GM21381 (cell line): ENCODE measurements around the gene STAT2.
"Not testable (repeated sequence)": the region's sequence is repeated elsewhere in the genome, so short reads cannot be mapped to it uniquely, and the experiment has no call there.

ENCODE experiments used
- ATAC-seq: cut with Tn5 transposase; IDR thresholded peaks from one replicate; pipeline ENCODE4 v1.9.1; 2021; ENCODE audit warnings: mild to moderate bottlenecking, moderate library complexity; ENCODE audit not compliant: unreplicated experiment

The STAT2 gene

DNA sequence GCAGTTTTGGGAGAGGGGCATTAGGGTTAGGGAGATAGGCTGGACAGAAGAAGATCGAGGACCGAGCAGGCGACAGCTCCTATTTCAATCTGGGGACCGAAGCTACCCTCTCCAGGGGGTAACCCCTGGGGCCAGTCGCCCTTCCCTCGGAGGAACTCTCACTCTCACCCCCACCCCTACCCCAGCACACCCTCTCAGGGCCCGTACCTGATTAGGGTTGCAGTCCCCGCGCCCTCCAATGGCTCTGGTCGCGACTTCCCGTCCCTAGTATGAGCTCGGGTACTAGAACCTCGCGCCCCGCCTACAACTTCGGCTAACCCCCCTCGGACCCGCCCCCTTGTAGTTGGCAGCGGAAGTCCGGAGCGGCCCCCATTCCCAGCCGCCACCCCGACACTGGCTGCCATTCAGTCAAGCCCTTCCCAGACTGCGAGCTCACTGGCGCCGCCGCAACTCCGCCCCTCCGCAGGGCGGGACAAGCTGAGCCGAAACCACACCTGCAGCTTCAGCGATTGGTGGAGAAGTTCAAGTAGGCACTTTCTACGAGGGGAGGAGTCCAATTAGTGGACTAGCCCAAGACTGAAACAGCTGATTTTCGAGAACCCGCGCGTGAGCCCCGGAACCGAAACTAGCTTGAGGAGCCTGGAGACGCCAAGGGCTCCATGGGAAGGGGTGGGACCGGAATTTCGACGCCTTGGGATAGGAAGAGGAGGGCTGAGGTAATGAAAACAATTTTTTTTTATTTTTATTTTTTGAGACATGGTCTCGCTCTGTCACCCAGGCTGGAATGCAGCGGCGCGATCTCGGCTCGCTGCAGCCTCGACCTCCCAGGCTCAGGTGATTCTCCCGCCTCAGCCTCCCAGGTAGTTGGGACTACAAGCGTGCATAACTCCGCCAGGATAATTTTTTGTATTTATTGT is at the start of gene STAT2:
Gene STAT2 (minus strand): TSS at position 257 of the 917 bp plus-strand sequence. CDS start 3,536 bp downstream, outside the sequence.
- ATAC-seq: peak; percentile 94

DNA sequence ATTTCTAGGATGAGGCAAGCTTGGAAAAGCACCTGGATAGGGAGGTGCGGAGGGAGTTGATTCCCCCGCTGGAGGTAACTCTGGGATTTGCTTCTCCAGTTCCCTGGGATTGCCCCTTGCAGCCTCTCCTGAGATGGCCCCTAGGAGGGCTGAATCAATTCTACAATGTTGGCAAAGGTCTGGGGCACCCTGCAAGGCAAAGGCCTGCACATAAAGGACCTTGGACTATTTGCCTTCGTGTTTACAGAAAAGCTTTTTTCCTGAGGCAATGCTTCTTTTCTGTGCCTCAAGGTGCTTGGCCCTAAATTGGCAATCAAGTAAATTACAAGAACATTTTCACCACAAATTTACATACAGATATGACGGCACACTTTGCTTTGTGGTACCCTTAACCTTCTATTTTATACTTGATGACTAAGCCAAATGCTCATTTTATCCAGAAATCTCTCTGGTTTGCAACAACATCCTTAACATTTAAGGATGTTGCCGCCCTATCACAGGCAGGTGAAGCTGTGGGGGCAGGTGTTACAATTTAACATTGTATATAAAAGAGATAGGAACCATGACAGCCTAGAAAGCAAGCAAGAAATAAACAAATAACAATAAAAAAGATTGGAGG is 49.0 kb upstream of the STAT2 start:
- ATAC-seq: no peak

DNA sequence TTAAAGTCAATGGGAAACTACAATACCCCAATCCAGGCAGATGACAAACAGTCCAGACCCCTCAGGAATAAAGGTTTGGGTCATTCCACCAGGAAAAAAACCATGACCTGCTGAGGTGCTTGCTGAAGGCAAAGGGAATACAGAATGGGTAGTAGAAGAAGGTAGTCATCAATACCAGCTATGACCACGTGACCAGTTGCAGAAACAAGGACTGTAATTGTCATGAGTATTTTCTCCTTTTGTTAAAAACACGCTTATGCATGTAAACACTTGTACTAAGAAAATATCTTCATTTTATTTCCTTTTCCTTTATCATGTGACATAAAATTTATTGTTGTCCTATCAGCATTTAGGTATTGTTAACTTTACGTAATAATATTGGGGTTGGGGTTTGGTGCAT is 44.3 kb upstream of the STAT2 start:
- ATAC-seq: not testable (repeated sequence)

DNA sequence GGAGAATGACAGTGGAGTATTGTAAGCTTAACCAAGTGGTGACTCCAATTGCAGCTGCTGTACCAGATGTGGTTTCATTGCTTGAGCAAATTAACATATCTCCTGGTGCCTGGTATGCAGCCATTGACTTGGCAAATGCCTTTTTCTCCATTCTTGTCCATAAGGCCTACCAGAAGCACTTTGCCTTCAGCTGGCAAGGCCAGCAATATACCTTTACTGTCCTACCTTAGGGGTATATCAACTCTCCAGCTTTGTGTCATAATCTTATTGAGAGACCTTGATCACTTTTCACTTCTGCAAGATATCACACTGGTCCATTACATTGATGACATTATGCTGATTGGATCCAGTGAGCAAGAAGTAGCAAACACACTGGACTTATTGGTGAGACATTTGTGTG is 41.7 kb upstream of the STAT2 start:
- not testable (repeated sequence) for ATAC-seq

DNA sequence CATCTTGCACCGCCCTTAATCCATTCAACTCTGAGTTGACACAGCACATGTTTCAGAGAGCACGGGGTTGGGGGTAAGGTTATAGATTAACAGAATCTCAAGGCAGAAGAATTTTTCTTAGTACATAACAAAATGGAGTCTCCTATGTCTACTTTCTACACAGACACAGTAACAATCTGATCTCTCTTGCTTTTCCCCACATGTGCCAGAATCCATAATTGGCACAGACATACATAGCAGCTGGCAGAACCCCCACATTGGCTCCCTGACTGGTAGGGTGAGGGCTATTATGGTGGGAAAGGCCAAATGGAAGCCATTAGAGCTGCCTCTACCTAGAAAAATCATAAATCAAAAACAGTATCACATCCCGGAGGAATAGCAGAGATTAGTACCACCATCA is 41.2 kb upstream of the STAT2 start:
- ATAC-seq: not testable (repeated sequence)

DNA sequence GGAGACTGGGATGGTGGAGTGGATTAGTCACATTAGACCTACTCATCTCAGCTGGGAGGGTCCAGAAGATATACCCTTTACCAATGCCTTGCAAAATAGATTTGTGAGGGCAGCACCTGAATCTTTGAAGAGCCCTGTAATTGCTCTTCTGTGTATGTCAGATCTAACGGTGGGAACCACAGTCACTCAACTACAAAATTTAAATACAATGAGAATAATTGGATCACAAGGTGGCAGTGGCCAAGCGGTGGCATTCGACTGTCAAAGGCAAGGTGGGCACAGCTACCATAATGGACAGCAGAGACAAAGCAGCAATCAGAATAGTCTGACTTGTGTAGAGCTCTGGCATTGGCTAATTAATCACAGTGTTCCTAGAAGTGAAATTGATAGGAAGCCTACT is 39.6 kb upstream of the STAT2 start:
- not testable (repeated sequence) for ATAC-seq

DNA sequence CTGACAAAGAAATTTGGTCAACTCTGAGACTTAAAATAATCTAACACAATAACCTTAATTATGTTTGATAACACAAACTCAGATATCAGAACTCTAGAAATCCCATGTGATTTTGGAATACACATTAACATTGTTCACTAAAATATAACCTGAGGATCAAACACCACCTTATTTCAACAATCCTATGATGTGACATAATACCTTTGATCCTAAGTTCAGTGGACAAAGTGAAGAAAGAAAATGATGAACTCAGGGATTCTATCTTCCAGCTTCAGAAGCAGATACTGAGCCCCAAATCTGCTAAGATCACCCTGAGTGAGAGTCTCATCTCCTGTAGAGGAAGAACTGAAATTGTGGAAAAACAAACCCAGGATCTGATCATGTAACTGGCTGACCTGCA is 38.4 kb upstream of the STAT2 start:
- no peak for ATAC-seq

DNA sequence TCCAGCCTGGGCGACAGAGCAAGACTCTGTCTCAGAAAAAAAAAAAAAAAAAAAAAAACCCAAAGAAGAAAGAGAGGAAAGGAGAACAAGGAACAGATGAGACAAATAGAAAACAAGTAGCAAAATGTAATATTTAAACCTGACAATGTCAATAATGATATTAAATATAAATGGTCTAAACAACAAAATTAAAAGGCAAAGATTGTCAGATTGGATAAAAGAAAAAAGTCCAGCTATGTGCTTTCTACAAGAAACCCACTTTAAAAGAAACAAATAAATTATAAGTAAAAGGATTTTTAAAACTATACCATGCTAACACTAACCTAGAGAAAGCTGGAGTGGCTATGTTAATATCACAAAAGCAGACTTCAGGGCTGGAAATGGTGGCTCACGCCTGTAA is 32.4 kb upstream of the STAT2 start:
- no peak for ATAC-seq

DNA sequence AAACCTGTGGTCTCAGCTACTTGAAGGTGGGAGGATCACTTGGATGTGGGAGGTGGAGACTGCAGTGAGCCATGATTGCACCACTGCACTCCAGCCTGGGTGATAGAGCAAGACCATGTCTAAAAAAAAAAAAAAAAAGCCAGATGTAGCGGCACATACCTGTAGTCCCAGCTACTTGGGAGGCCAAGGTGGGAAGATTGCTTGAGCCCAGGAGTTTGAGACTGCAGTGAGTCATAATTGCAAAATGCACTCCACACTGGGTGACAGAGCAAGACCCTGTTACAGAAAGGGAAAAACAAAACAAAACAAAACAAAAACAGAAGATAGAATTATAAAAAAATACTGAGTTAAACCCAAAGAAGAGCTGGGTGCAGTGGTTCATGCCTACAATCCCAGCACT is 31.8 kb upstream of the STAT2 start:
- ATAC-seq: no peak

DNA sequence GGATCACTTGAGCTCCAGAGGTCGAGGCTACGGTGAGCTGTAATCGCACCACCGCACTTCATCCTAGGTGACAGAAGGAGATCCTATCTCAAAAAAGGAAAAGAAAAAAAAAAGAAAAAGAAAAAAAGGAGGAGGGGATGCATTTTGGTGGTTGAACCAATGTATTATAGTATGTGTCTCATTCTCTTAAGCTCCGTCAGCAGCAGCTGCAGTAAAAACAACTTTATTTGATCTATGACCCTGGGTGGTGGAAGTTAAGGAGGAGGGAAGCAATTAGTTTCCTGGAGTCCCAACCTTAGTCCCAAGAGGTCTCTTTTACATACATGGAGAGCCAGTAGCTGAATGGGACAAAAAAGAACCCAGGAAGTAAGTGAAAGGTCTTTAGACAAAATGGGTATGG is 29.5 kb upstream of the STAT2 start:
- no peak for ATAC-seq

DNA sequence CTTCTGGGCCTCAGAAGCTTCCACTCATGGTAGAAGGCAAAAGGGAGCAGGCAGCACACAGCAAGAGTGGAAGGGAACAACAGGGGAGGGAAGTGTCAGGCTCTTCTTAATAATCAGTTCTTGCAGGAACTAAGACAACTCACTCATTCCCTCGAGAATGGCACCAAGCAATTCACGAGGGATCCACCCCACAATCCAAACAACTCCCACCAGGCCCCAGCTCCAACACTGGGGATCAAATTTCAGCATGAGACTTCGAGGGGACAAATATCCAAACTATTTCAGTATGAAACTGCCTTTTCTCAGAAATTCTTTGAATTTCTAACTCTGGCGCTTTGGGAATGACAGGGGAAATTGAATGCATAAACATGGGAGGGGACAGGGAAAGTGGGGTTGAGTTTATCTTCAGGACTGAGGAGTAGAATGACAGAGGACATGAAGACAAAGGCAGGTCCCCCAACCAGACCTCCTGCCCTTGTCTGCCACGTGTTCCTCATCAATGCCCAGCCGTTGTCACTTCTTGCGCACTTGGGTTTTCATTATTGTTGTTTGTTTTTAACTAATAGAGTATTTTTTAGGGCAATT is 27.3 kb upstream of the STAT2 start:
- ATAC-seq: no peak

DNA sequence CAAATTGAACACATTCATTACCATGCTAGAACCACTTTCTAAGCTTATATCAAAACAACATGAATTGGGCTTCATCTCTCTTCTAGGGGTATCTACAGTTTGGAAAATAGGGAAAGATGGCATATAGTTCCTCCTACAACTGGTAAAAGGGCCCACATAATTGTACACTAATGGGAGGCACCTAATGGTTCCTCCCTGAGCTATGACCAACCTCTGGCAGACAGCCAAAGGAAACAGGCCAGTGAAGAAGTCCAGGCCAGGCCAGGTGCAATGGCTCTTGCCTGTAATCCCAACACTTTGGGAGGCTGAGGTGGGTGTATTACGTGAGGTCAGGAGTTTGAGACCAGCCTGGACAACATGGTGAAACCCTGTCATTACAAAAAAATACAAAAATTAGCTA is 26.0 kb upstream of the STAT2 start:
- no peak for ATAC-seq

DNA sequence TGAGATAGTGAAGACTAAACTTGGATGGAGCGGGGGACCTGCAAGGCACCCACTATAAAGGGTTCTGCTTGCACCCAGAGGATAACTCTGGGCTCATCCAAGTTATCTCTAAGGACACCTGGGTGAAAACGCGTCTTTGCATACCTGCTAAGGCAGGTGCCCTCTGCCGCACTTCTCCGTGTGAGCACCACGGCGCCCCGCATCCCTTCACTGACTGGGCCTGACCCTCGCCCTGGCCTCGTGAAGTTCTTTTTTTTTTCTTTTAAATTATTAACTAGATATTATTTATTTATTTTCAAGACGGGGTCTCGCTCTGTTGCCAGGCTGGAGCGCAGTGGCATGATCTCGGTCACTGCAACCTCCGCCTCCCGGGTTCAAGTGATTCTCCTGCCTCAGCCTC is 22.7 kb upstream of the STAT2 start:
- no peak for ATAC-seq

DNA sequence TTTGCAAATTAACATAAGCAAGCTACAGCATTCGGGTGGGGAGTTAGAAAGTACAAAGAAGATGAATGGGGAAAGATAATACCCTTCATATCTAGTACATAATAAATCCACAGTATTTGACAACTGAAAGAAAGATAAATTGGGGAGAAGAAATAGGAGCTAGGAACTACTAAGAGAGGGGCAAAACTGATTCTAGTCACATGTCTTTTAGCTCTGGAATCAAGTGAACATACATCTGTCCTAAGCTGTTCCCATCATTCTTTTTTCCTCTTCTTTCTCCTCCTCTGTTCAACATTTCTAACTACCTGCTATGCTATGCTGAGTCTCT is 18.0 kb upstream of the STAT2 start:
- no peak for ATAC-seq

DNA sequence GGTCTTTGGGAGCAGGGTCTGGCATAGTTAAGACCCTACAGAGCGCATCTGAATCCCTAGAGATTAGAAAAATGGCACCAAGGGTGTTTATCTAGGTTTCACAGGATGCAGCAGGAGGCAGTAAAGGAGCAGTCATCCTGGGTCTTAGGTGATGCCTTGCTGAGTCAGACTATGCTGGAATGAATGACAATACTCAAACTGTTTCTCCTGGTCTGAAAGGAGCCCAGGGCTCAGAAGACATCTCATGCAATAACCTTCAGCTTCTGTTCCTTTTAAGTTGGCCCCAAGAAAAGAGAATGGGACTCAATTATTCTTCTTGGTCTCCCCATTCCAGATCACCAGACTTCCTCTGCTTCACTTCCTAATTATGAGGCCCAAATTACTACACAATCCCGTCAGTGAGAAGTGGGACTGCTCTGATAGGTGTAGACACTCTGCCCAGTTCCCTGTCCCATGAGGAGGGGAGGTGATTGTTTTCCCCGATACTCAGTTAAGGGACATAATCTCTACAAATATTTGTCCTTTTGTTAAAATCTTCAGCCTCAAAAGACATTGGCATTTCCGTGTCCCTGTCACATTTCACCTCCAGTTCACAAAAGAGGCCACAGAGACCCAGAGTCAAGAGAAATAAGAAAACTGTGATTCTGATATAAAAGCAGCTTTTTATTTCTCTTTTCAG is 17.5 kb upstream of the STAT2 start:
- ATAC-seq: no peak

DNA sequence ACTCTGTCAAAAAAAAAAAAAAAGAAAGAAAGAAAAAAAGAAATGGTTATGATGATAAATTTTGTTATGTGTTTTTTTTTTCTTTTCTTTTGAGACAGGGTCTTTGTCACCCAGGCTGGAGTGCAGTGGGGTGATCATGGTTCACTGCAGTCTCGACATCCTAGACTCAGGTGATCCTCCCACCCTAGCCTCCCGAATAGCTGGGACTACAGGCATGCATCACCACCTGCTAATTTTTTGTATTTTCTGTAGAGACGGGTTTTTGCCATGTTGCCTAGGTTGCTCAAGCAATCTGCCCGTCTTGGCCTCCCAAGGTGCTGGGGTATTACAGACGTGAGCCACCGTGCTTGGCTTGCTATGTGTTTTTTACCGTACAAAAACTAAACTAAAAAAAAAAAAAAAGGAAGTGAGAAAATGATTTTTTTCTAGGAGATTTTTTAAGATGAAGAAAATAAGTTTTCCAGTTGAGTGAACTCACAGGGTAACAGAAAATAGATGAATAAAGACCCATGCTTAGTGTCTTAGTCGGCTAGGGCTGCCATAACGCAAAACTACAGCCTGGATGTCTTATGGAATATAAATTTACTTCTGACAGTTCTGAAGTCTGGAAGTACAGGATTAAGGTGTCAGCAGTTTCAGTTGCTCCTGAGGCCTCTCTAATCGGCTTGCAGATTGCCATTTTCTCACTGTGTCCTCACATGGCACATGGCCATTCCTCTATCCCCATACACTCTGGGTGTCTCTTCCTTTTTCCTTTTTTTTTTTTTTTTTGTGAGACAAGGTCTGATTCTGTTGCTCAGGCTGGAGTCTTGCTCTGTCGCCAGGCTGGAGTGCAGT is 15.9 kb upstream of the STAT2 start:
- peak; percentile 60 for ATAC-seq

DNA sequence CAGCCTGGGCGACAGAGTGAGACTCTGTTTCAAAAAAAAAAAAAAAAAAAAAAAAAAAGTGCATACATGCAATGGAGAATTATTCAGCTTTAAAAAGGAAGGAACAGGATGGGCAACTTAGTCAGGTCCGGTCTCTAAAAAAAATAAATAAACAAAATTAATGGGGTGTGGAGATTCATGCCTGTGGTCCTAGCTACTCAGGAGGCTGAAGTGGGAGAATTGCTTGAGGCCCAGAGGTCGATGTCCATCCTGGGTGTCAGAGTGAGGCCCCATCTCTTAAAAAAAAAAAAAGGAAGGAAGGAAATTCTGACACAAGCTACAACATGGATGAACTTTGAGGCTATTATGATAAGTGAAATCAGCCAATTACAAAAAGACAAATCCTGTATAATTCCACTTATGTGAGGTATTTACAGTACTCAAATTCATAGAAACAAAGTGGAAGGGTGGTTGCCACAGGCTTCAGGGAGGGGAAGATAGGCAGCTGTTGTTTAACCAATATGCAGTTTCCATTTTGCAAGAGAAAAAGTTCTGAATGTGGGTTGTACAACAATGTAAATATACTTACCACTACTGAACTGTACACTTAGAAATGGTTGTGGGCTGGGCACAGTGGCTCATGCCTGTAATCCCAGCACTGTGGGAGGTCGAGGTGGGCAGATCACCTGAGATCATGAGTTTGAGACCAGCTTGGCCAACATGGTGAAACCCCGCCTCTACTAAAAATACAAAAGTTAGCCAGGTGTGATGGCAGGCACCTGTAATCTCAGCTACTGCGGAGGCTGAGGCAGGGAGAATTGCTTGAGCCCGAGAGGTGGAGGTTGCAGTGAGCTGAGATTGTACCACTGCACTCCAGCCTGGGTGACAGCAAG is 15.1 kb upstream of the STAT2 start:
- ATAC-seq: no peak

DNA sequence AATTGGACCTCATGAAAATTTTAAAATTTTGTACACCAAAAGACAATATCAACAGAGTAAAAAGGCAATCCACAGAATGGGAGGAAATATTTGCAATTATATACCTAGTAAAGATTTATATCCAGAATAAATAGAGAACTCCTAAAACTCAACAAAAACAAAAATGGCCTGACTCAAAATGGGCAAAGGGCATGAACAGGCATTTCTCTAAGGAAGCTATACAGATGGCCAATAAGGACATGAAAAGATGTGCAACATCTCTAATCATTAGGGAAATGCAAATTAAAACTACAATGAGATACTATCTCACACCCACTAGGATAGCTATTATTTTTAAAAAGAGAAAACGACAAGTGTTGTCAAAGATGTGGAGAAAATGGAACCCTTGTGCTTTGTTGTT is 13.6 kb upstream of the STAT2 start:
- no peak for ATAC-seq

DNA sequence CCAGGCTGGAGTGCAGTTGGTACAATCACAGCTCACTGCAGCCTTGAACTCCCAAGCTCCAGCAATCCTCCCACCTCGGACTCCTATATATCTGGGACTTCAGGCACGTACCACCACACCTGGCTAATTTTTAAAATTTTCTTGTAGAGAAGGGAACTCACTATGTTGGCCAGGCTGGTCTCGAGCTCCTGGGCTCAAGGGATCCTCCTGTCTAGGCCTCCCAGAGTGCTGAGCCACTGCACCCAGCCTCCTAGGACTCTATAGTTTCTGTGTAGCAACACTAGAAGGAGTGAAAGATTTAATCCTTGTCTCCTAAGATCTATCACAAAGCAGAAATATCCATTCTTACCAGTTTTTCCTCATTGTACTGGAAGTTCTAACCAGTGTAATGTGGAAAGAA is 7.0 kb upstream of the STAT2 start:
- no peak for ATAC-seq
